Coronary artery (tissue), 2 donors: ENCODE results near the gene RNF114.
A peak's percentile ranks its signal among the peaks of the same experiment; 100 is the strongest.

Source experiments
- DNase-seq: peaks from one replicate; pipeline ENCODE4 v3.0.0-alpha.2; 2017; ENCODE audit warnings: low spot score
- H3K27ac ChIP-seq, 2 donors: fragments of 200-600 bp; sonication (generic); one replicate each; pipeline ENCODE4 v1.5.1; 2016 to 2019
- H3K4me3 ChIP-seq: fragments of 200-600 bp; sonication (generic); 2 replicates; pipeline ENCODE4 v1.5.1; 2016; ENCODE audit warnings: mild to moderate bottlenecking, moderate library complexity
- TF ChIP-seq, protein P1 (sequence below): fragments of 200-600 bp; sonication (generic); IDR thresholded peaks from one replicate; pipeline ENCODE4 v1.5.1; 2019; ENCODE audit warnings: antibody characterized with exemption

Gene RNF114

DNA sequence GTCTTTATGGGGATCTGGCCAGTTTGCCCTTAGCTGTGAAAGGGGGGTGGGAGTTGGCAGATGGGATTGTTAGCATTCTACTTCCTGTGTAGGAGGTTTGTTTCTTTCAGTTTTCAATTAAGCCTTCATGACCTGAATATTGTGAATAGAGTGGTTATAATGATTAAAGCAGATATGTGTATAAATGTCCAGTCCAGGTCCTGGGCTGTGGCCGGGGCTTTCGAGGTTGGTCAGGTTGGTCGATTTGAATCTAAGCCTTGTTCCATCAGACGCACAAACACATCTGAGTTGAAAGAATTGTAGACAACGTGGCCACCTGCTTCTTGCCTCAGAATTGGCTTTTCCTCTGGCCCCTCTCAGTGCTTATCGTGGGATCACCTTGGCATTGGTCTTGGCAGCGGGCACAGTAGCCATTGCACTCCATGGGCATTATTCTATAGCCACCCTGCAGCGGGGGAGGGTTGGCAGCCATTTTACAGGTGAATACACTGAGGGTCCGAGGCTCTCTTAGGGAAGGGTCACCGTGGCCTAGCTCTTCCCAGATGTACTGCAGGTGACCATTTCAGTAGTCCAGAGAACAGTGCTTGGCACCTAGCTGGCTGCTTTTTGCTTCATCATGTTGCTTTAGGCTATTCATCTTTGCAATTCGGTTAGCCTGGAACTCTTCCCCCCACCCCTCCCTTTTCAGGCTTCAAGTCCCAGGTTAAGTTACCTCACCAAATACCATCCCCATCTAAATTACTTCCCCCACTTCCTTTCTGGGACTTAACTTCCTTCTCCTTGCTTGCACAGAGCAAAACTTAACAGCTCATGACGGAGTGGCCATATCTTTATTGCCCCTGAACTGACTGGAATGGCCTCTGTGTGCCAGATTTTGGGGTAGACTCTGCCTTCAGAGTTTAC, 1.1 kb downstream of the RNF114 start:
- Histone ChIP-seq H3K4me3 (peak overlapping the region; percentile 94), H3K27ac (peak overlapping the region; percentile 93 to 96)
- TF ChIP-seq, protein P1, sequence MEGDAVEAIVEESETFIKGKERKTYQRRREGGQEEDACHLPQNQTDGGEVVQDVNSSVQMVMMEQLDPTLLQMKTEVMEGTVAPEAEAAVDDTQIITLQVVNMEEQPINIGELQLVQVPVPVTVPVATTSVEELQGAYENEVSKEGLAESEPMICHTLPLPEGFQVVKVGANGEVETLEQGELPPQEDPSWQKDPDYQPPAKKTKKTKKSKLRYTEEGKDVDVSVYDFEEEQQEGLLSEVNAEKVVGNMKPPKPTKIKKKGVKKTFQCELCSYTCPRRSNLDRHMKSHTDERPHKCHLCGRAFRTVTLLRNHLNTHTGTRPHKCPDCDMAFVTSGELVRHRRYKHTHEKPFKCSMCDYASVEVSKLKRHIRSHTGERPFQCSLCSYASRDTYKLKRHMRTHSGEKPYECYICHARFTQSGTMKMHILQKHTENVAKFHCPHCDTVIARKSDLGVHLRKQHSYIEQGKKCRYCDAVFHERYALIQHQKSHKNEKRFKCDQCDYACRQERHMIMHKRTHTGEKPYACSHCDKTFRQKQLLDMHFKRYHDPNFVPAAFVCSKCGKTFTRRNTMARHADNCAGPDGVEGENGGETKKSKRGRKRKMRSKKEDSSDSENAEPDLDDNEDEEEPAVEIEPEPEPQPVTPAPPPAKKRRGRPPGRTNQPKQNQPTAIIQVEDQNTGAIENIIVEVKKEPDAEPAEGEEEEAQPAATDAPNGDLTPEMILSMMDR: no peak
- no peak for DNase-seq

DNA sequence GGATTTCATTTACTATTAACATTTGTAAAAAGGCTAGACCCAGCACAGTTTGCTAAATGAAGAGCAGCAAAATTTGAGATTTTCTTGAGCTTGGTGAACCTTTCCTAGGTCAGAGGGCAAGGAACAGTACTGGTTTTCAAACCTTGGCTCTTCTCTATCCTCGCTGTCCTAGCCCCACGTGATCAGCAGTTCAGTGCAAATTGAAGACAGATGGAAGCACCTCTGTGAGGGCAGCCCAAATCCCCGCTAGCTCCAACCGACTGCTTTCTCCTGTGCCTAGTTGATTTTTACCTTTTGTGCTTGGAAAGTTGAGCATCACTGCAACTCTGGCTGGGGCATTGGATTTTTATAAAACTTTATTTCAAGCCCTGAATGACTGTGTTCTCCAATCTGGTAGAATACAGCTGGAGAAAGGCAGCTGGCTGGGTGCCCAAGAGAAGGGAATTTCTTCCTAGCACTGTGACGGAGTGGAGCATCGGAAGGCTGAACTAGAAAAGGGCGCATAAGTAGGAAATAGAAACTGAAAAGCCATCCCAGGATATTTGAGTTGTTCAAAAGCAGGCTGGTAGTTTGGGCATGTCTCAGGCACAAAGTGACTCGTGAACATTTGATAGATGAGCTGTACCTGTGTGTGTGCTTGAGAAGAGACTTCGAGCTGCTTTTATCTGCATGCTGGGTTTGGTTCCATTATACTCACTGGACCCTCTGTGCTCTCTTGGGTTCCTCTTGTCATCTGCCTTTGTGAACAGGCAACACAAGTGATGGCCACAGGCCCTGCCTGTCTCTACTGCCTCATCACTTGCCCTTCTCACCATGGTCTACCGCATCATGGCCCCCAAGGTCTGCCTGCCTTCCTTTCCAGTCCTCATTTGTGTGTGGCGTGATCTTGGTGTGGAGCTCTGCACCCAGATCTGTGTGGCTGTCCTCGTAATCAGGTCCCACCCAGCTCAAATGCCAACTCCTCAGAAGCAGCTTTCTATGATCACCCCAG, 2.3 kb downstream of the RNF114 start:
- peak overlapping the region; percentile 14 to 47 for H3K27ac ChIP-seq

DNA sequence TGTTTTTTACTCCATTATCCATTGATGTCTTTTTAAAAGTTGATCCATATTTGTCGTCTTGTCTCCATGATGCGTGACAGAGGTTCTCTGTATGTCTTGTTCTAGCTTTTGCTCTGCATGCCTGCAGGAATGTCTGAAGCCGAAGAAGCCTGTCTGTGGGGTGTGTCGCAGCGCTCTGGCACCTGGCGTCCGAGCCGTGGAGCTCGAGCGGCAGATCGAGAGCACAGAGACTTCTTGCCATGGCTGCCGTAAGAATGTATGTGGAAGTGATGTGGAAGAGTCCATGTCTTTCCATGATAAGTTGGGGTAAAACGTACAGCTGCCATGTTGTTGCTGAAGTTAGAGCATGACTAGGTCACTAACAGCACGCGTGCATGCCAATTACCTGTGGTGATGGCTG, 5.3 kb downstream of the RNF114 start:
- Histone ChIP-seq H3K4me3 (no peak overlapping the region), H3K27ac (no peak overlapping the region)
- TF ChIP-seq, protein P1: no peak
- DNase-seq: no peak

More for the DNA sequence above, 2.3 kb downstream of the RNF114 start:
- TF ChIP-seq, protein P1: no peak
- DNase-seq: peak; percentile 52
- H3K4me3 ChIP-seq: peak overlapping the region; percentile 94

DNA sequence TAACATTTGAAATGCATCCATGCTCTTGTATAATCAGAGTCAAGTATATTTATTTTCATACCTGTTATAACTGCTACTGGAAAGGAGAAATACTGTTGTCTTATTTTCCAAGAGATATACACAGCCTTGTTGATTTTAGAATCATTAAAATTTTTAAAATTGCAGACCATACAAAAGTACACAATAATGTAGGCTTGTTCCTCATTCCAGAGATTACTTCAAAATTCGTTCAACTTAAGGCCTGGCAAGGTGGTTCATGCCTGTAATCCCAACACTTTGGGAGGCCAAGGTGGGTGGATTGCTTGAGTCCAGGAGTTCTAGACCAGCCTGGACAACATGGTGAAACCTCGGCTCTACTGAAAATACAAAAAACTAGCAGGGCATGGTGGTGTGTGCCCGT, 6.1 kb downstream of the RNF114 start:
- Histone ChIP-seq H3K4me3 (no peak overlapping the region), H3K27ac (no peak overlapping the region)
- DNase-seq: no peak
- TF ChIP-seq, protein P1: no peak

DNA sequence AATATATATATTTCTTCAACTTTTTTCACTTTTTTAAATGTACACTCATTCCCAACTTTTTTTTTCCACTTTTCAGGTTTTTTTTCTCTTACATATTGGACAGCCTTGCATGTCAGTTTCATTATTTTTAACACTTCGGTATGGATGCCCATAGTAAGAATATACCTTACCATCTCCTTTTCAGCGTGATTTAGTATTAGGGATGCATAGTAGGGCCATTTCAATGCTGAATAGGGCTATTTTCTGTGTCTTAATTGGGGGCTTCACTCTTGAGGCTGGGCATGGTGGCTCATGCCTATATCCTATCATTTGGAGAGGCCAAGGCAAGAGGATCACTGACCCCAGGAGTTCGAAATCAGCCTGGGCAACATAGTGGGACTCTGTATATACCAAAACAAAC, 6.7 kb downstream of the RNF114 start:
- TF ChIP-seq, protein P1: no peak
- Histone ChIP-seq H3K27ac (no peak overlapping the region), H3K4me3 (no peak overlapping the region)
- no peak for DNase-seq

DNA sequence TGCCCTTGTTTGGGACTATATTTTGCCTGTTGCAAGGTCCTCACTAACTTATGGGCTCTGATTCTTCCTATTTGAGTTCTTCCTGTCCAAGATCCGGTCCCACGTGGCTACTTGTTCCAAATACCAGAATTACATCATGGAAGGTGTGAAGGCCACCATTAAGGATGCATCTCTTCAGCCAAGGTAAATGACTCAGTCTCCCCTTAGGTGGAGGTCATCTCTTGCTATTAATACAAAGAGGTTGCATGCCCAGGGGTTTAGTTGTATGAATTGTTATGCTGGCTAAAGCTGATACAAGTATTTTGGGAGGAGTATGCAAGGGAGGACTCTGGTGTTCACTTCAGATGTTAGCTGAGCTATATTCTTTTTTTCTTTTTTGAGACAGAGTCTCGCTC, 9.1 kb downstream of the RNF114 start:
- no peak for DNase-seq
- TF ChIP-seq, protein P1: no peak
- Histone ChIP-seq H3K27ac (no peak overlapping the region), H3K4me3 (no peak overlapping the region)
